GM18861 (cell line): ENCODE data around the gene WWC2.
A peak's percentile ranks its signal among the peaks of the same experiment; 100 is the strongest.
"Not testable (repeated sequence)": the region's sequence is repeated elsewhere in the genome, so short reads cannot be mapped to it uniquely, and the experiment has no call there.

Source experiments
- ATAC-seq: cut with Tn5 transposase; IDR thresholded peaks from one replicate; pipeline ENCODE4 v1.9.1; 2021; ENCODE audit not compliant: unreplicated experiment

Gene WWC2

DNA sequence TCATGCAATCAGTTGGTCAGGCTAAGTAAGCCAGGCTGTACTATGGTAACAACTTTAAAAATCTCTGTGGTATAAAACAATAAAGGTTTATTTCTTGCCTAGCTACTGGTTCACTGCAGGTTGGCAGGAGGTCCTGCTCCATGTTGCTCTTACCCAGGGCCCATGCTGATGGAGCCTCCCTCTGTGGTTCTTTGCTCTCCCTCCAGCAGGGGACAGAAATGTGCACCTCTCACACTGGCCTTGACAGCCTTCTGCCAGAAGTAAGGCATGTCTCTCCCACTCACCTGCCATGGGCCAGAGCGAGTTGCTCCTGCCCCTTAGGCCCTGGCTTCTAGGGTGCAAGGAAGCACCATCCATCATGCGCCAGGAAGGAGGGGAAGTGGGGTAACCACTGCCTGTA lies 189.9 kb downstream of the WWC2 start:
- ATAC-seq = no peak

GRCh38 chr4:183289688-183290087 lies 190.6 kb downstream of the WWC2 start:
- no peak for ATAC-seq

DNA sequence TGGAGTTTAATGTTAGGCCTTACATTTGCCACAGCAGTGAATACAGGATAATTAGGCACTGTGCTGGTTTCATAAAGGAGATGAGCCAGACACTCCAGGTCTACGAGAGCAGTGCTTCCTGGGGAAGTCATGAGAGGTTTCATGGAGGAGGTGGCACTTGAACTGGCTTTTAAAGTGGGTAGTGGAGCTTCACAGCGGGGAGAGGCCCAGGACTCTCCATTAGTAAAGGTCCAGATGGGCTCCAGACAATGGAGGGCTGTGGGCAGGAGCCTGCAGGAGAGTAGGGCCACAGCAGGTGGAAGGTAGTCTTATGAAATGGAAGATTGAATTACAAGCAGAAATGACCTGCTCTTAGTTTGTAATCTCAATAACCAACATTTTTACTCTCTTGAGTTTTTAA lies 192.0 kb downstream of the WWC2 start:
- ATAC-seq = no peak

- ATAC-seq = no peak
These were observed 196.7 kb downstream of the WWC2 start for GRCh38 chr4:183295711-183296110.

DNA sequence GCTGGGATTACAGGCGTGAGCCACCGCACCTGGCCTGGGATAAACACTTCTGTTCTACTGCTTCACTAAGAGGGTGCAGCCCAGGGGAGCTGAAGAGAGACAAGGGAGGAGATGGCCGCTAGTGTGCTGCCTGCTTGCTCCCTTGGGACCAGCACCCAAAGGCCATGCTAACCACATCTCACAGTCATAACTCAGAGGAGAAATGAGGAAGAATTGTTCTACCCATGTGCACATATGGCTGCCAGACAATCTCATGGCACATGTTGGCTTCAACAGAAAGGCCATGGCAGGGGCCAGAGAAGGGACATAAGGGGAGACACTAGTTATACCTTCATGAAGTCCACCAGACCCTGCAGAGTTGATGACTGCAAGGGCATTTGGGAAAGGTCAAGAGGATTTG lies 198.6 kb downstream of the WWC2 start:
- peak; percentile 92 for ATAC-seq

- ATAC-seq = peak; percentile 28
These were observed 200.4 kb downstream of the WWC2 start for GRCh38 chr4:183299464-183299863.

DNA sequence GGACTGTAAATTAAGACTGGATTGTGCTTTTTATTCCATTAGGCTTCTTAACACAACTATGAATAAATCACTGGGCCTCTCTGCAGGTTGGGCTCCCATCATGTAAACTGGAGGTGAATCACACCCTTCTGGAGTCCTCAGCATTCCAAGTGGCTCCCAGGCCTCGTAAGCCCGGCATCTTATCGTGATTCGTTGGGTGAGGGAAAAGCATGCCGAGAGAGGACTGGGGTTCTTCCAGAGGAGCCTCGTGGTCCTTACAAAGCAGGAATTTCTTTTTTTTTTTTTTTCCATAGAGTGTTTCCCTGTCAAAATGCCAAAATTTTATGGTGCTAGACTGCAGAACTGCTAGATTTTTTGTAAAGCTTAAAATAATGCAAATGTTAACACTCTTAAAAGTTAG lies 201.0 kb downstream of the WWC2 start:
- no peak for ATAC-seq

DNA sequence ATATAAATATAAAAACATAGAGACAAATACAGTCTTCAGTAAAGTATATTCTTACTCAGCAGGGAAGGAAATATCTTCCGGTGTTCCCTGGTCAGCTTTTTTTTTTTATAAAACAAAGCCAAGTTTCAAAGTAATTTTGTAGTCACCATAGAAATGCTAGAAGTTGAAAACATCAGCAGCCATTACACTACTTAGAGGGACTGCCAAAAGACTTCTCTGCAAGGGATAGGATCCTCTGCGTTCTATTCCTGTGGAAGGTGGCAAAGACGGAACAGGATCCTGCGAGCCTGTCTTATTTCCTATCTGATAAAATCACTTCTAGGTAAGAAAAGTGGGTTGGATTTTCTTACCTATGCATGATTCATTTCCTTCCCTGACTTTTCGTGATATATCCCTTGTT lies 201.6 kb downstream of the WWC2 start:
- ATAC-seq = no peak

DNA sequence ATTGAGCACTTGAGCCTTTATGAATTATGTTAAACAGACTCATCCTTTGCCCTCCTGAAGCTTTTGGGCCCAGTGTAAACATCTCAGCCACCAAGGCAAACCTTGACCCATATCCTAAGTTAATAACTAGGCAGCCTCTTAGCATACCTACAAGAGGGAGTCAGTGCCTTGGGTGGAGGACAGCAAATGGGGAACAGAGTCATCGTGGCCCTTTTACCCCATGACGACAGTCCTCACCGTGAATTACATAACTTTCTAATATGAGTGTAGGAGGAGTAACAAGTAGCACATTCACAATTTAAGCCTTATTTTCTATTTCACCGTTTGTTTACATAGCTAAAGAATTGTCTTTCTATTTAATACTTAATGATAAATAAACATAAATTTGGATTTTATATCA lies 204.2 kb downstream of the WWC2 start:
- ATAC-seq = no peak

- peak; percentile 59 for ATAC-seq
These were observed 205.0 kb downstream of the WWC2 start for GRCh38 chr4:183304067-183304466.

- ATAC-seq = peak; percentile 8
These were observed 205.5 kb downstream of the WWC2 start for GRCh38 chr4:183304538-183304937.

GRCh38 chr4:183306811-183307210 lies 207.8 kb downstream of the WWC2 start:
- ATAC-seq = no peak

DNA sequence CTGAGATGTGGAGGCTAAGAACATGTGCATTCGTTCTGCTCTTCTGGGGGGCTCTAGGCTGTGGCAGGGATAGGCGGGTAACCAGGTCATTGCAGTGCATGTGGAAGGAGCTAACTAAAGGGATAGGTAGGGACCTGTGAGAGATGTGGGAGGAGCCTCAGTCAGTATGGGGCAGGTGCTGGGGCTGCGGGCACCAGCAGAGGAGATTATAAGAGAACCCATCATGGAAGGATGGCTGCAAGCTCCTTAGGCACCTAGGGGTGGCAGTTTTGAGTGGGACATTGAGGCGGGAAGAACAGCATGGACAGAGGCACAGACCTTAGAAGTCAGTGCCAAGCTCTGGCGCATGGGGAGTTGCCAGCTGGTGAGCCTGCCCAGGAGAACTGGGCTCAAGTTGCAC lies 213.8 kb downstream of the WWC2 start:
- no peak for ATAC-seq

DNA sequence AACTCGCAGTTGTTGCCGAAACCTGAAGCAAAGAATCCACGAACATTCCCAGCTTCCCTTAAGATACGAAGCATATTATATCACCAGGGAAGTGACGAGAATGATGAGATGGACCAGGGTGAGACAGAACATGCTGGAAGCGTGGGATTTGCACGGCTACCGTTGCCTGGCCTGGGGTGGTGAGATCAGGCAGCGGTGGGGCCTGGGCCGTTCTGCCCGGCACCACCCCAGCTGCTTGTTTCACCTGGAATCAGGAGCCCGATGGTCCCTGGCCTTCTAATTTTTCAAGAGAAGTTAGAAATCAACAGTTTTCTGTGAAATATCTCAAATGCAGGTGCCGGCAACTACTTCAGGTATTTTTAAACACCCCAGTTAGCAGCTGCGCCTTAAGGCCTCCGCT lies 215.3 kb downstream of the WWC2 start:
- no peak for ATAC-seq

DNA sequence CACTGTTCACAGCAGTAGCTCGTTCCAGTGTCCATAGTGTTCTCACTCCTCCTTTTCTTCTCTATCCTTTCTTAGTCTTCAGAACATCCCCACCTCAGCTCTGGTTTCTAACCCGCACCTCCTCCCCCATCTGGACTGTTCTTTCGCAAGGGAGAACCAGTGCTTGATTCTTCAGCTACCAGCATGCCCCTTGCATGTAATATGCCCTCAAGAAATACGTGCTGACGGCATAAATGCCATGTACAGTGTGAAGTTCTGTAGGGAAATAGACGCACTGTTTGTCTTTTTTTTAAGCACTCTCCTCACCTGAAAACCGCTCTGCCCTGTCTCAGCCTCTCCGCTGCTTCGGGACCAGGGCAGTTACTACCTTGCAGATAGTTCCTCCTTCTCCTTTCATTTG lies 215.7 kb downstream of the WWC2 start:
- no peak for ATAC-seq

GRCh38 chr4:183318656-183319055 lies 219.6 kb downstream of the WWC2 start:
- ATAC-seq = no peak

DNA sequence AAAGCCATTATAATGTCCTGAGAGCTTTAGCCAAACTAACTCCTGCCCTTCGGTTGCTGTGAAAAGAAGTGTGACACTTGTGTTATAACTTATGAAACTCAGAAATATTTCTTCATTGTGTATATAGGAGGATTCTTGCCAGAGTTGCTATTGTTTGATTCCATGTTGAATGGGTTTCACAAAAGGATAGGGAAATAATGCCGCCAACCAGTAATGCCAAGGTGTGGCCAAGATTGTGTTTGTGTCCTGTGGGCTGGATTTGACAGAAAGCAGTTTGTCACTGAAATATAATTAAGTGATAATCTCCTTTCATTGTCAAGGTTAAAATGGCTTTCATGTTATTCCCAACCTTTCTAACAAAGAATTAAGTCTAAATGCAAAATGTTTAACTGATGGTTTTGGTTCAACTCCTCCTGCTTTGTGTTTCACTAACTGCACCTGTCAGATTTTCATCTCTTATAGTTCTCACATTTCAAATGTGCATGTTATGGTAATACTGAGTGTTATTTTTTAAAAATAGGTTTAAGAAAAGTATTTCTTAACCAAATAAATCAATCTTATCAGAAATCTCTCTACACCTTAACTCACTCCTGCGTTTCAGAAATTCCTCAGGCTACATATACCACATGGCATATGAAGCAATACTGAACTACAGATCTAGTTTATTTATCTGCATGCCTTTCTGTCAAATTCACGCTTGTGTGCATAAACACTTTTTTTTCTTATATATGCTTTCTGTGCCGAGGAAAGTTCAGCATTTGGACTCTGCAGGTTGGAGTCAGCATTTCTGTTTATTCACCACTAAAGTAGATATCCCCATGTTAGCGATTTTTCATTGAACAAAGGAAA lies 221.4 kb downstream of the WWC2 start, which contains the start of gene CLDN22:
Gene CLDN22, minus strand, starts transcription at position 66 of the 849 bp plus-strand sequence. Its CDS starts 58 bp downstream, at position 8.
- no peak for ATAC-seq

GRCh38 chr4:183321079-183321478 lies 222.0 kb downstream of the WWC2 start:
- peak; percentile 66 for ATAC-seq

DNA sequence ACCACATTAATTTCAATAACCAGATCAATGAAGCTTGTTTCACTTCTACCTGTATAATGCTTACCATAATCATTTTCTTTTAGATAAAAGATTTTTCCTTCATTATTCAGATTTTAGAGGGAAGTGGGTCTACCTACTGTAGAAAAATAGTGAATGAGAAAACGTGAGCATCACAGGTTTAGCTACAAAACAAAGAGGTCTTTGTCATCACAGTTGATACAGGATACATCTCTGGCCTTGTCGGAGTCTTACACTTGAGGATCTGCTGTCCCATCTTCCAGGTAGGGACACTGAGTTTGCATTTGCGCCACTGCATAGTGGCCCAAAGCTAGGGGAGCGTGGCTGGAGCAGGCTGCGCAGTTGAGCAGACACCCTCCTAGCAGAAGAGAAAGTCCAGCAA lies 222.5 kb downstream of the WWC2 start:
- ATAC-seq = no peak

- no peak for ATAC-seq
These were observed 223.3 kb downstream of the WWC2 start, which contains the start of gene CLDN24 for GRCh38 chr4:183322326-183322725. CLDN24 (minus strand) TSS chr4:183322426; CDS start chr4:183322426, 0 bp downstream.

- no peak for ATAC-seq
These were observed 224.2 kb downstream of the WWC2 start for GRCh38 chr4:183323295-183323694.

DNA sequence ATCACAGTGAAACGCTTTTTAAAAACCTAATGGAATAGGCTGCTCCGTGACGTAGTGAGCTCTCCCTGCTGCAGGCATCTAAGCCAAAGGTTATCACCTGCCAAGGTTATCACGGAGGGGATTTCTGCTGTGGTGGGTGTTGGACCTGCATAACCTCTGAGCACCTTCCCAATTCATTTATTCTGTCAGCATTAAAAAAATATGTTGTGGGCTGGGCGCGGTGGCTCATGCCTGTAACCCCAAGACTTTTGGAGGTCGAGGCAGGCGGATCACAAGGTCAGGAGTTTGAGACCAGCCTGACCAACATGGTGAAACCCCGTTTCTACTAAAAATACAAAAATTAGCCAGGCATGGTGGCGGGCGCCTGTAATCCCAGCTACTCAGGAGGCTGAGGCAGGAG lies 225.0 kb downstream of the WWC2 start:
- not testable (repeated sequence) for ATAC-seq

DNA sequence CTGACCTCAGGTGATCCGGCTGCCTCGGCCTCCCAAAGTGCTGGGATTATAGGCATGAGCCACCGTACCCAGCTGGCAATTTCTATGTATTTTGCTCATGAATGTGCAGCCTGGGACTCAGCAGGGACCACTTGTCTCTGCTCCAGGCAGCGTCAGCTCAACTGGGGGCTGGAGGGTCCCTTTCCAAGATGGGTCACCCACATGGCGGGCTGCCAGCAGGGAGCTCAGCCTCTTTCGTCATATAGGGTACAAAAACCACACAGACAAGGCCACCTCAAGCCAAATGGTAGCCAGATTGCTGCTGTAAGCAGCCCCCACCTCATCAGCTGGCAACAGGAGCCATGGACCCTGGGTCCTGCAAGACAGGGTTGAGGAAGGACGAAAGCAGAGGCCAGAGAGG lies 225.6 kb downstream of the WWC2 start:
- ATAC-seq = no peak
